ENCODE results near the gene ZC3HAV1L. TPM values are rescaled to one million over a fixed set of nuclear protein-coding genes. Genes with fewer than 3 reads are reported as not detected.

Gene ZC3HAV1L
- total RNA-seq = 10.5 and 23.1 TPM in 2 replicates

GRCh38 chr7:139035586-139036353 is at the start of gene ZC3HAV1L:
Gene ZC3HAV1L (minus strand): TSS chr7:139036042. CDS start chr7:139036017, 25 bp downstream.

GRCh38 chr7:138981332-138982203 is 54.3 kb downstream of the ZC3HAV1L start, which contains the start of gene KIAA1549:
Gene KIAA1549 (minus strand): TSS chr7:138981389. CDS start chr7:138981269, 120 bp downstream.

Other genes with a start within 250 kb of the ZC3HAV1L start
- gene TMEM213, start 238.0 kb downstream of the ZC3HAV1L start, total RNA-seq = not detected in 2 replicates
- gene ATP6V0A4, start 237.8 kb downstream of the ZC3HAV1L start, total RNA-seq = 0.06 TPM in 1 of 2 replicates, not detected in the other
- 1.1 and 6.0 TPM in 2 replicates for gene KIAA1549, start 54.7 kb downstream of the ZC3HAV1L start, total RNA-seq
- gene ZC3HAV1, start 73.7 kb upstream of the ZC3HAV1L start, total RNA-seq = 29.6 and 52.6 TPM in 2 replicates
- gene UBN2, start 195.2 kb upstream of the ZC3HAV1L start, total RNA-seq = 2.6 and 9.2 TPM in 2 replicates

Data from bladder microvascular endothelial cell (primary cell).